ENCODE results near the gene ZC3H12A.

ZC3H12A gene

DNA sequence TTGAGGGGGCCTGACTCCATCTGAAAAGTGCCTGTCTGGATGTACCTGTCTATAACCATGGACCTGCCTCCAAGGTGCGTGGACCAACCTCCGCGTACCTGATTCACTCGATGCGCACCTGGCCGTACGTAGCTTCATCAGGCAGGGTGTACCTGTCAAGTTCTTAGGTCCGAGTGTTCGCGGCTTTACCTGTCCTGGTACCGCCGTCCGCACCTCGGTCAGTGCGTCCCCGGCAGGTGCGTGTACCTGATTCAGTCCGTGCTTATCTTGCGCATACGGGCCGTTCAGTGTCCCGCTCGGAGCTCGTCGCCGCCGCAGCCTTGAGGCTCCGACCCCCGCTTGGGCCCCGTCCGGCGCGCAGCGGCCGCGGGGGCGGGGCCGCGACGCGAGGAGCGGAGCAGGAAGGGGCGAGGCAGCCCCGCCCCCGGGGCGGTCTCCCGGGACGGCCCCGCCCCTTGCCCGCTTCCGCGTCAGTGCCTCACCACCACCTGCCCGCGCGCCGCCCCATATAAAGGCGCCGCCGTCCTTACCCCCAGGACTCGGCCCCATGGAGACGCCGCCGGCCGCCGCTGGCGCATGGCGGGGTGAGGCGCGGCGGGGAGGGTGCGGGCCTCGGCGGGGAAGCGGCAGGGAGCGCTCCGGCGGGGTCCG is at the start of gene ZC3H12A:
TSS of gene ZC3H12A (plus strand) at position 535 of the 651 bp plus-strand sequence. CDS start 917 bp downstream, outside the sequence.
- TF ChIP-seq, protein P1, sequence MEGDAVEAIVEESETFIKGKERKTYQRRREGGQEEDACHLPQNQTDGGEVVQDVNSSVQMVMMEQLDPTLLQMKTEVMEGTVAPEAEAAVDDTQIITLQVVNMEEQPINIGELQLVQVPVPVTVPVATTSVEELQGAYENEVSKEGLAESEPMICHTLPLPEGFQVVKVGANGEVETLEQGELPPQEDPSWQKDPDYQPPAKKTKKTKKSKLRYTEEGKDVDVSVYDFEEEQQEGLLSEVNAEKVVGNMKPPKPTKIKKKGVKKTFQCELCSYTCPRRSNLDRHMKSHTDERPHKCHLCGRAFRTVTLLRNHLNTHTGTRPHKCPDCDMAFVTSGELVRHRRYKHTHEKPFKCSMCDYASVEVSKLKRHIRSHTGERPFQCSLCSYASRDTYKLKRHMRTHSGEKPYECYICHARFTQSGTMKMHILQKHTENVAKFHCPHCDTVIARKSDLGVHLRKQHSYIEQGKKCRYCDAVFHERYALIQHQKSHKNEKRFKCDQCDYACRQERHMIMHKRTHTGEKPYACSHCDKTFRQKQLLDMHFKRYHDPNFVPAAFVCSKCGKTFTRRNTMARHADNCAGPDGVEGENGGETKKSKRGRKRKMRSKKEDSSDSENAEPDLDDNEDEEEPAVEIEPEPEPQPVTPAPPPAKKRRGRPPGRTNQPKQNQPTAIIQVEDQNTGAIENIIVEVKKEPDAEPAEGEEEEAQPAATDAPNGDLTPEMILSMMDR (IDR thresholded peaks at IDR 0.05): no peak
- peak; percentile 92 for DNase-seq (ENCODE audit: low spot score)
- Histone ChIP-seq H3K4me3 (peak within 1 kb of the TSS; percentile 86), H3K27ac (peak within 1 kb of the TSS; percentile 98 to 99)

DNA sequence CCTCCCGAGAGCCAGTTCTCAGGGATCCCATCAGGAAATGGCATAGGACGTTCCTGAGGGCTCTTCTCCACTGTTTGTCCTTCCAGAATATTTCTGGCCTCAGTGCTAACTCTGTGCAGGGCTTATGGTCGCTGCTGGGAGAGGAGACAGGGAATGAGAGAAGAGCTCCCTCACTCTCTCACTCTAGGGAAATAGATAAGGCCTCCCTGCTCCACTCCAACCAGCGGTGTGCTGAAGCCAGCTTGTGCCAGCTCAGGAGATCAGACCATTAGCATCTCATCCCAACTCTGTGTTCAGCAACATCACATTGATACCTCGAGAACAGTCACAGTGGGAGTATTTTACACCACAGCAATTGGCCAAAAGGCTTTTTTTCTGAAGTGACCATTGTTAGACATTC is 49.2 kb upstream of the ZC3H12A start:
- no peak overlapping the region for H3K27ac ChIP-seq
- TF ChIP-seq, protein P1 (IDR thresholded peaks at IDR 0.05): no peak
- no peak overlapping the region for H3K4me3 ChIP-seq
- no peak for DNase-seq (ENCODE audit: low spot score)

DNA sequence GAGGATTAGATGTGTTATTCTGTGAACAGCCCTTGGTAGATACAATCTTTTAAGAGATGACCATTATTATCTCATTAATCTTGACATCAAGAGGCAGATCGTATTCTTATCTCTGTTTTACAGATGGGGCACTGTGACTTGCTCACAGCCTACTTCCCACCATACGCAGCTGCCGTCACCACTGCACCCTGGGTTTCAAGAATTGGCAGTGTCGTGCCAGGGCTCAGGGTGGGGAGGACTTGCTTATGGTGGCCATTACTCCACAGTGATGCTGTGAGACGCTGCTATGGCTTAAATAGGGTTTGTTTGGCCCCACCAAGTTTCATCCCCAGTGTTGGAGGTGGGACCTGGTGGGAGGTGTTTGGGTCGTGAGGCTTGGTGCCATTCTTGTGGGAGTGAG is 45.4 kb upstream of the ZC3H12A start:
- no peak for DNase-seq (ENCODE audit: low spot score)
- TF ChIP-seq, protein P1 (IDR thresholded peaks at IDR 0.05): no peak
- H3K27ac ChIP-seq: no peak overlapping the region
- H3K4me3 ChIP-seq: no peak overlapping the region

DNA sequence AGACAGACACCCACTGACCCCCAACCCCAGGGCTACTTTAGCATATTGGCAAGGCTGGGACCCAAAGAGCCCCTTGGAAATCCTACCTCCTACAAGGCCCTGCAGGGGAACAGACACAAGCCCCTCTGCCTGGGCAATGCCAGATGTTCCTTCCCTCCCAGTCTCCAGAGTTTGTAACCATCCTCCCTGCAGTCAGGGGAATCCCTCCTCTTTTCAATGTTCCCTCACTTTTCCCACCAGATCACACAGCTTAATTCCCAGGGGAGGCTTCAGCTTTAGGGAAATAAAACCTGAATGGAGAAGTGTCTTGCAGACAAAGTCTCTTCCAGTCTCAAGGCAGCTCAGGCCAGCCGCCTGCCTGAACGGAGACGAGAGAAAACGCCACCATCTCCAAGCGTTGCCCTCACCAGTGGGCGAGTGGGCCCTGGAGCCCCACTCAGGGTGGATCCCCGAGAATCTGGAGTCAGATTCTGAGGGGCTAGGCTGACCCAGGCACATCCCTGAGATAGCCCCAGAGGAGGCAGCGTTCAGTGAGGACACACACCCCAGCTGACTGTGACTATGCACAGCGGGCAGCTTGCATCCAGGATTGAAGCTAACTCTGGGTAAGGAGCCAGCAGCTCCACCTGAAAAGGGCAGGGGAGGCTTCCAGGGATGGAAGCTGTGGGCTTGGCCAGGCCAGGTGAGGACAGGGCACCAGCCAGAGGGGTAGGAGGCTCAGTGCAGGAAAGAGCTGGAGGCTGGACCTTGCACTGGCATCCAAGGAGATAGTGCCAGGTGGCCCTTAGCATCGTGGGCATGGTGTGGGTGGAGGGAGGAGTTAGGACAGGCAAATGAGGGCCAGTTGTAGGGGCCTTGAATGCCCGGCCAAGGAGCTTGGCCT is 44.0 kb upstream of the ZC3H12A start:
- H3K4me3 ChIP-seq: no peak overlapping the region
- TF ChIP-seq, protein P1 (IDR thresholded peaks at IDR 0.05): no peak
- no peak for DNase-seq (ENCODE audit: low spot score)
- H3K27ac ChIP-seq: no peak overlapping the region

DNA sequence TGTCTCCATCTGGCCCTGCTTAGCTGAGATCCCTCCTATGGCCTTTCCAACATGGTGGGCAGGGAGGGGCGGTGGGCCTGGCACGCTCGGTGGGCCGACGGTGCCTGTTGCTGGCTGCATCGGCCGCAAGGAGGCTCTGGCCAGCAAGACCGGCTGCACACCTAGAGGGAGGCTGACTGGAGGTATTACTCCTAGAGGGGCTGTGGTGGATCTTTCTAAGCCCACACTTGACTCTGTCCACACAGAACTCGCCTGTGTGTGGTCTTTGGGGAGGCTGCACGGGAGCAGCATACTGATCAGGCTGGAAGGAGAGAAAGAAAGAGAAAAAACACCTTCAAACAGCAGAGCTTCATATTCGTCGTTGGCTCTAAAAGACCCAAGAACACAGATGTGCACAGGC is 41.7 kb upstream of the ZC3H12A start:
- Histone ChIP-seq H3K4me3 (no peak overlapping the region), H3K27ac (no peak overlapping the region)
- TF ChIP-seq, protein P1 (IDR thresholded peaks at IDR 0.05): no peak
- no peak for DNase-seq (ENCODE audit: low spot score)

DNA sequence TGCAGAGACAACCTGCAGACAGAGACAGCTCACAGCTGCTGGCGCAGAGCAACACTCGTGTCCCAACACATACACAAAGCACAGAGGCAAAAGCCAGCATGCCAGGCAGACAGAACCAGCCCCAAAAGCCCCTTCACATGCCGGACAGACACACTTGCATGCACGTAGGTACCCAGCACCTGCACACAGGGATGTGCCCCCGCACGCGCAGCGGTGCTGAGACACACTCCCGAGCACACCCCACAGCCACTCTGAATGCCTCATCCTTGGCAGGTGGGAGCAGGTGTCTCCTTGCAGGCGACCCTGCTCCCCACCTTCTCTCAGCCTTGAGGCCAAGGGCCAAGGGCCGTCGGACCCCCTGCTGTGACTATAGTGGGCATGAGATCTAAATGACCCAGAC is 41.2 kb upstream of the ZC3H12A start:
- TF ChIP-seq, protein P1 (IDR thresholded peaks at IDR 0.05): no peak
- Histone ChIP-seq H3K27ac (no peak overlapping the region), H3K4me3 (no peak overlapping the region)
- DNase-seq (ENCODE audit: low spot score): no peak
